WTC11 (cell line): ENCODE data around the gene SCD5. TPM values are rescaled to one million over a fixed set of nuclear protein-coding genes. Genes with fewer than 3 reads are reported as not detected.

Source experiments
- ATAC-seq: fragments of 200-7000 bp; cut with Tn5 transposase; 2 replicates; pipeline ENCODE4 v1.10.0; 2021; ENCODE audit warnings: mild to moderate bottlenecking, moderate library complexity
- CTCF ChIA-PET: fragments of 300-600 bp; sonication (Branson Sonifier 250); formaldehyde crosslinking; loops from one replicate; lab custom pipeline; 2021; ENCODE audit warnings: antibody characterized with exemption; lab: Charles Lee
- POLR2A ChIA-PET: fragments of 350-600 bp; sonication (Branson Sonifier 250); formaldehyde crosslinking; loops from one replicate; lab custom pipeline; 2021; ENCODE audit warnings: antibody characterized with exemption; lab: Charles Lee
- DNase-seq: peaks from one replicate; pipeline ENCODE4 v3.0.0; 2021; ENCODE audit warnings: low spot score
- H3K27ac Mint-ChIP-seq: 2 replicates; pipeline ENCODE4 v1.8.0; 2021; ENCODE audit warnings: mixed read lengths
- H3K27me3 Mint-ChIP-seq: 2 replicates; pipeline ENCODE4 v1.8.0; 2021; ENCODE audit warnings: low read depth, mild to moderate bottlenecking, moderate library complexity, mixed read lengths
- H3K36me3 Mint-ChIP-seq: 2 replicates; pipeline ENCODE4 v1.8.0; 2021; ENCODE audit warnings: mixed read lengths
- H3K4me1 Mint-ChIP-seq: 2 replicates; pipeline ENCODE4 v1.8.0; 2022; ENCODE audit warnings: mixed read lengths
- H3K4me3 Mint-ChIP-seq: 2 replicates; pipeline ENCODE4 v1.8.0; 2021; ENCODE audit warnings: mild to moderate bottlenecking, moderate library complexity, mixed read lengths
- H3K9me3 Mint-ChIP-seq: 2 replicates; pipeline ENCODE4 v1.8.0; 2021; ENCODE audit warnings: mixed read lengths
- ATF3 ChIP-seq: sonication (generic); formaldehyde crosslinking; conservative IDR thresholded peaks from 2 replicates; pipeline ENCODE4 v1.8.1; 2022; ENCODE audit warnings: mild to moderate bottlenecking, missing genetic modification reagents
- ATF6 ChIP-seq: sonication (generic); formaldehyde crosslinking; IDR thresholded peaks from 2 replicates; pipeline ENCODE4 v1.8.1; 2023; ENCODE audit warnings: mild to moderate bottlenecking, missing genetic modification reagents
- CBFB ChIP-seq: sonication (generic); formaldehyde crosslinking; IDR thresholded peaks from 2 replicates; pipeline ENCODE4 v1.8.1; 2022; ENCODE audit warnings: mild to moderate bottlenecking, low read depth, missing genetic modification reagents
- CDX4 ChIP-seq: fragments of 250-450 bp; sonication (Bioruptor Pico); IDR thresholded peaks from 2 replicates; pipeline ENCODE4 v1.9.0; 2021; ENCODE audit warnings: moderate library complexity, mild to moderate bottlenecking, inconsistent platforms, borderline replicate concordance
- CREM ChIP-seq: sonication (generic); formaldehyde crosslinking; IDR thresholded peaks from 2 replicates; pipeline ENCODE4 v1.8.1; 2022; ENCODE audit warnings: mild to moderate bottlenecking, missing genetic modification reagents, moderate library complexity
- GTF2I ChIP-seq: fragments of 250-450 bp; sonication (Bioruptor Pico); conservative IDR thresholded peaks from 2 replicates; pipeline ENCODE4 v1.4.0; 2021; ENCODE audit warnings: mild to moderate bottlenecking
- HMGXB4 ChIP-seq: sonication (generic); formaldehyde crosslinking; IDR thresholded peaks from 2 replicates; pipeline ENCODE4 v1.8.1; 2023; ENCODE audit warnings: mild to moderate bottlenecking, moderate library complexity, missing genetic modification reagents
- IRF1 ChIP-seq: sonication (generic); formaldehyde crosslinking; IDR thresholded peaks from 2 replicates; pipeline ENCODE4 v1.8.0; 2023; ENCODE audit warnings: missing genetic modification reagents
- JUN ChIP-seq: sonication (generic); formaldehyde crosslinking; IDR thresholded peaks from 2 replicates; pipeline ENCODE4 v1.8.0; 2023; ENCODE audit warnings: mild to moderate bottlenecking, missing genetic modification reagents
- MLX ChIP-seq: sonication (generic); formaldehyde crosslinking; IDR thresholded peaks from 2 replicates; pipeline ENCODE4 v1.8.1; 2023; ENCODE audit warnings: mild to moderate bottlenecking, missing genetic modification reagents, moderate library complexity
- MYBL2 ChIP-seq: sonication (generic); formaldehyde crosslinking; IDR thresholded peaks from 2 replicates; pipeline ENCODE4 v1.8.1; 2023; ENCODE audit warnings: mild to moderate bottlenecking, moderate library complexity, missing genetic modification reagents
- NR1H2 ChIP-seq: sonication (generic); formaldehyde crosslinking; IDR thresholded peaks from 2 replicates; pipeline ENCODE4 v1.9.0; 2021; ENCODE audit warnings: mild to moderate bottlenecking, moderate library complexity, missing genetic modification reagents
- OVOL2 ChIP-seq: fragments of 250-450 bp; sonication (Bioruptor Pico); IDR thresholded peaks from 2 replicates; pipeline ENCODE4 v1.9.0; 2021; ENCODE audit warnings: mild to moderate bottlenecking, borderline replicate concordance
- PRDM15 ChIP-seq: sonication (generic); formaldehyde crosslinking; IDR thresholded peaks from 2 replicates; pipeline ENCODE4 v1.8.0; 2022; ENCODE audit warnings: missing genetic modification reagents
- PRRX2 ChIP-seq: fragments of 250-450 bp; sonication (Bioruptor Pico); IDR thresholded peaks from 2 replicates; pipeline ENCODE4 v1.8.0; 2021; ENCODE audit warnings: mild to moderate bottlenecking
- RELA ChIP-seq: sonication (generic); formaldehyde crosslinking; IDR thresholded peaks from 2 replicates; pipeline ENCODE4 v1.8.1; 2022; ENCODE audit warnings: missing genetic modification reagents, mild to moderate bottlenecking, borderline replicate concordance
- TCF7 ChIP-seq: sonication (generic); formaldehyde crosslinking; IDR thresholded peaks from 2 replicates; pipeline ENCODE4 v1.8.0; 2022; ENCODE audit warnings: mild to moderate bottlenecking, low read depth, missing genetic modification reagents, moderate library complexity
- TEAD4 ChIP-seq: sonication (generic); formaldehyde crosslinking; IDR thresholded peaks from 2 replicates; pipeline ENCODE4 v1.8.0; 2022; ENCODE audit warnings: mild to moderate bottlenecking, missing genetic modification reagents
- ZNF121 ChIP-seq: sonication (generic); formaldehyde crosslinking; IDR thresholded peaks from 2 replicates; pipeline ENCODE4 v1.8.0; 2023; ENCODE audit warnings: missing genetic modification reagents
- ZNF423 ChIP-seq: fragments of 250-450 bp; sonication (Bioruptor Pico); IDR thresholded peaks from 2 replicates; pipeline ENCODE4 v2.1.2; 2022; ENCODE audit warnings: mild to moderate bottlenecking, moderate library complexity
- total RNA-seq: library from RNA; stranded (reverse); gene quantifications from 3 replicates; pipeline ENCODE4 v1.2.3, GENCODE V29; 2021

The SCD5 gene
- total RNA-seq, 1 experiment from 2014 or later: 6.3 TPM

- TF ChIP-seq ZNF423 (CRISPR knock-in tag) (peak; percentile 27; the same call in 1 of the 2 replicates), RELA (no peak)
- H3K27me3 Mint-ChIP-seq: no peaks in the 10 kb centered on the region
- ATAC-seq (peak; percentile 38), DNase-seq (peak; percentile 29)
- H3K36me3 Mint-ChIP-seq: no peaks in the 10 kb centered on the region
- ChIA-PET CTCF (no interaction called here), POLR2A (no interaction called here)
- no peaks in the 10 kb centered on the region for H3K9me3 Mint-ChIP-seq
- H3K4me1 Mint-ChIP-seq: peaks cover 23% of the 10 kb centered on the region
- peak overlapping the region; percentile 3; the same call in 1 of the 2 replicates for H3K27ac Mint-ChIP-seq
- H3K4me3 Mint-ChIP-seq: no peak overlapping the region
These were observed 53.3 kb downstream of the SCD5 start for GRCh38 chr4:82745173-82745842.

- Mint-ChIP-seq H3K4me1 (peaks cover 27% of the 10 kb centered on the region), H3K27me3 (no peaks in the 10 kb centered on the region), H3K4me3 (no peak overlapping the region), H3K9me3 (no peaks in the 10 kb centered on the region), H3K36me3 (no peaks in the 10 kb centered on the region), H3K27ac (no peak overlapping the region)
- ATAC-seq (no peak), DNase-seq (no peak)
- ChIA-PET POLR2A (no interaction called here), CTCF (no interaction called here)
- TF ChIP-seq ZNF121 (CRISPR knock-in tag) (no peak), TCF7 (no peak), ATF6 (CRISPR knock-in tag) (no peak), MYBL2 (CRISPR knock-in tag) (no peak), HMGXB4 (CRISPR knock-in tag) (no peak), GTF2I (CRISPR knock-in tag) (no peak), ATF3 (CRISPR knock-in tag) (no peak), TEAD4 (CRISPR knock-in tag) (no peak), CDX4 (CRISPR knock-in tag) (no peak), CREM (CRISPR knock-in tag) (no peak), CBFB (CRISPR knock-in tag) (no peak)
These were observed 54.2 kb downstream of the SCD5 start for GRCh38 chr4:82744284-82744968.

GRCh38 chr4:82741188-82741587, 57.4 kb downstream of the SCD5 start:
- no peaks in the 10 kb centered on the region for H3K36me3 Mint-ChIP-seq
- H3K27me3 Mint-ChIP-seq: no peaks in the 10 kb centered on the region
- ATAC-seq: no peak
- CTCF ChIA-PET: interaction anchor here (0.7 to 6.5 kb wide), 6 partner anchors 13 to 279 kb away, joined by 3 to 49 read pairs (median 4); partner anchors contain the start of gene SCD5
- H3K27ac Mint-ChIP-seq: no peak overlapping the region
- H3K4me1 Mint-ChIP-seq: peaks cover 14% of the 10 kb centered on the region
- H3K4me3 Mint-ChIP-seq: no peak overlapping the region
- DNase-seq: no peak
- POLR2A ChIA-PET: no interaction called here
- H3K9me3 Mint-ChIP-seq: no peaks in the 10 kb centered on the region
- TF ChIP-seq OVOL2 (CRISPR knock-in tag): no peak
- no peak for TF ChIP-seq PRDM15
- no peak for TF ChIP-seq PRRX2 (CRISPR knock-in tag)
- TF ChIP-seq JUN (CRISPR knock-in tag): no peak
- TF ChIP-seq IRF1 (CRISPR knock-in tag): no peak
- TF ChIP-seq MLX (CRISPR knock-in tag): no peak
- TF ChIP-seq NR1H2 (CRISPR knock-in tag): no peak
- no peak for TF ChIP-seq MYBL2 (CRISPR knock-in tag)
